NCI-H82 (cell line): ENCODE data around the gene ZNF248.
A peak's percentile ranks its signal among the peaks of the same experiment; 100 is the strongest.

Source experiments
- DNase-seq: peaks from one replicate; lab custom pipeline; 2025; lab: John Stamatoyannopoulos, UW

Gene ZNF248

DNA sequence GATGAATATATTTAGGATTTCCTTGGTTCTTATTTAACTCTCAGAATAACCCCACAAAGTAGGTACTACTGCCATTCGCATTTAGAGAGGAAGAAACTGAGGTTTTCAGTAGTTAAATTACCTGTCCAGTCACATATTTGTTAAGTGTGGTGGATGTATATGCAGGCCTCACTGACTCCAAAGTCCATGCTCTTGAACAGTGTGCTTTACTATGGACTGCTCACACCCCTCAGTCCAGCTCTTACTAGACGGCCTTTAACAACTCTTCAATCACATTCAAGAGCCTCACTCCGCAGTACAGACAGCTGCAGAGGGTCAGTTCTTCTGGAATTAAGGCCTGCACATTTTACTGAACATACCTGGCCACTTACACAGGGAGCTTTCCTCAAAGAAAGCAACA is 36.2 kb downstream of the ZNF248 start:
- DNase-seq, result no peak

GRCh38 chr10:37819797-37820196 is 37.6 kb downstream of the ZNF248 start:
- no peak for DNase-seq

- DNase-seq, result no peak
Measured at GRCh38 chr10:37816290-37816689, 41.1 kb downstream of the ZNF248 start.

DNA sequence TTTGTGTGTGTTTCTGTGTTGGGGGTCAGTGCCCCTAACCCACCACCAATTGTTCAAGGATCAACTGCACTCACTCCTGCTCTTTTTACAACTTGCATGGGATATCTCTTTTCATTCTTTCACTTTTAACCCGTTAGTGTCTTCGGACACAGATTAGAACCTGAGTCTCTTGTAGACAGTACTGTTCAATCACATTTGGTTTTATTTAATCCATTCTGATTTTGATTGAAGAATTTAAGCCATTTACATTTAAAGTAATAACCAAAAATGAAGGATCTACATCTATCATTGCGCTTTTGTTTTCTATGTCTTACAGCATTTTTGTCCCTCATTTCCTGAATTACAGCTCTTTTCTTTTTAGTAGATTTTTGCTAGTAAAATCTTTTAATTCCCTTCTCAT is 43.6 kb downstream of the ZNF248 start:
- no peak for DNase-seq

- no peak for DNase-seq
Measured at GRCh38 chr10:37812290-37812689, 45.1 kb downstream of the ZNF248 start.

DNA sequence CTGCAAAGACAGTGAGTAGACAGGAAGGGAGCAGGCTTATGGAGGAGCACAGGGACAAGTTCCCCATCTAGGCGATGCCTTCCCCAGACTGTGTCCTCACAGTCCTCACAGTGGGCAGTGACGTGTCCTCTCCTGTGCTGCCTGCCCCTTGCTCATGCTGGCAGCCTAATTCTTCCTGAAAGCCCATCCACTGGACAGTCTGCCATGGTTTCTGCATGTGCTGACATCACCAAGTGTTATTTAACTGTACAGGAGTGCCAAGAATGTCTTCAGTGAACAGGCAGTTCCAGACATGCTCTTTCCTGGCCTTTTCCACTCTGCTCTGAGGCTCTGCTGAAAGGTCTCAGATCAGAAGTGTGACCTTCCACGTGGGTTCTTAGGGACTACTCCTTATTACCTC is 54.1 kb downstream of the ZNF248 start:
- no peak for DNase-seq

- no peak for DNase-seq
Measured at GRCh38 chr10:37801557-37801956, 55.9 kb downstream of the ZNF248 start.

- no peak for DNase-seq
Measured at GRCh38 chr10:37794305-37794976, 63.0 kb downstream of the ZNF248 start.

- no peak for DNase-seq
Measured at GRCh38 chr10:37789590-37789989, 67.8 kb downstream of the ZNF248 start.

DNA sequence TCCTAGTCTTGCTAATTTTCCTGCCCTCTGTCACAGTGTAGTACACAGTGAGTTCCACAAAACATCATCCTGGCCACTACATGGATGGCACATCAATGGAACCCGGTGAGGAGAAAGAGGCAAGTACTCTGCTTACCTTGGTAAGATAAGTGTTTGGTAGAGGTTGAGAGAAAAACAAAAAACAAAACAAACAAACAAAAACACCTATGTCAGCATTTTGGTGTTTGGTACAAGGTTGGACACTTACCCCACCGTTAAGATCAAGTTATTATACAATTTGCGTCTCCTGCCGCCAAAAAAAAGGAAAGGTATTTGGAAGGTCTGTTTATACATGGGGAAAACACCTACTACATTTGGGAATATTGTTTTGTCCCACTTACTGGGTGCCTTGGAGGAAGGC is 72.7 kb downstream of the ZNF248 start:
- no peak for DNase-seq

DNA sequence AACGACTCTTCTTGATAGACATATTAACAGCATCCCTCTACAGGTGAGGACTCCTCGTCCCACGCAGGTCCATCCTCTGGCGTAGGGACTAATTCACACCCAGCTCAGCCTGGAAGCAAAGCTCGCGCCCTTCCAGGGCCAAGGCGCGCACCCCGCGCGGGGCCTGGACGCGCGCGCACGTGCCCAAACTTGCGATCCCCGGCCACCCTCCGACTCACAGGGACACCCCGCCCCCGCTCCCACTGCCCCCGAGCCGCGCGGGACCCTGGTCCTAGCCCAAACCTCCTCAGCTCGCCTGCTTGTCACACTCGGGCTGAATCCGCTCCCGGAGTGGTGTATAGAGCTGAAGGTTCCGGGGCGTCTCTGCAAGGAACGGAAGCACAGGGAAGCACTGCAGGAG is 76.9 kb downstream of the ZNF248 start:
- no peak for DNase-seq

GRCh38 chr10:37777056-37777455 is 80.4 kb downstream of the ZNF248 start:
- no peak for DNase-seq

- DNase-seq, result no peak
Measured at GRCh38 chr10:37775612-37776011, 81.8 kb downstream of the ZNF248 start.

- no peak for DNase-seq
Measured at GRCh38 chr10:37774351-37774750, 83.1 kb downstream of the ZNF248 start.

- no peak for DNase-seq
Measured at GRCh38 chr10:37765216-37765615, 92.2 kb downstream of the ZNF248 start.

DNA sequence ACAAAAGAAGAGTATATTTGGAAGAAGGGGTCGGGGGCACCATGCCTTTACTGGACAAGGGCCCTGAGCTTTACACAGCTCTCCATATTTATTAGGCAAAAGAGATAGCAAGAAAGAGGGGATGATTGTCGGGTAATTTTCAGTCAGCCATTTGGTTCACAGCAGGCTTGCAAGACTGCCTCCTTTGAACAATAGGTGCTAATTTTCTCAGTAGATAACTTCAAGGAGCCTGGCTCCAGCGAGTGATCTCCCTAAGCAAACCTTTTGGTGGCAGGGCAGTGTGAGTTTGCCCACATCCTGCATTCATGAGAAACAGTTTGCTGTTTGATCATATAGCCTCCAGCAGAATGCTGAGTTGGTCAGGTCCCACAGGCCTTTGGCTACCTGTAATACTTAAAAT is 94.3 kb downstream of the ZNF248 start:
- DNase-seq, result no peak

DNA sequence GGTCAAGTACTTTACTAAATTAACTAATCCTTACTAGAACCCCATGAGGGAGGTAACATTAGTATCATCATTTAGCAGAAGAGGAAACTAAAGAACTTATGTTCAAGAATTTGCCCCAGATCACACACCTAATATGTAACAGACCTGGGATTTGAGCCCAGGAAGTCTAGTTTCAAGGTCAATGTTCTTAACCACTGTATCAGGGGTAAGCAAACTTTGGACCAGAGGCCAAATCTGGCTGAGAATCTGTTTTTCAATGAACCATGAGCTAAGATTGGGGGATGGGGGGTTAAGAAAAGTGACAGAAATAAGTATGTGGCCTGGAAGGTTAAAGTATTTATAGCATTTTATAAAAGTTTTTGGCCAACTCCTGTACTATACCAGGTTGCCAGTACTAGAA is 95.1 kb downstream of the ZNF248 start:
- DNase-seq, result no peak

DNA sequence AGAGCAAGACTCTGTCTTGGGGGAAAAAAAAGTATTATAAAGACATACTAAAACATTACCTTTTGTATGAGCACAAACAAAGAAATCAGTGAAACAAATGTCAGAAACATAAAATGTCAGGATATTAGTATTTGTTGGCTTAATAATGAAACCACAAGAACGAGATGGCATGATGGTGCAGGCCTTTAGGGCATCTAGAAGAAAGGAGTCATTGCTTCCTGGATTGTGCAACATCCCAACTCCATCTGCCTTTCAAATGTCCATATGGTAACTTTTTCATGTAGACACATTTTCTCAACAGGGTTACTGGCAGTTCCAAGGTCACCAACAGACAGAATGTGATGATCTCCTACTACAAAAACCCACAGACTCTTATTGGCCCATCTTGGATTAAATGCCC is 96.6 kb downstream of the ZNF248 start:
- DNase-seq, result no peak

- DNase-seq, result no peak
Measured at GRCh38 chr10:37758074-37758473, 99.3 kb downstream of the ZNF248 start.

DNA sequence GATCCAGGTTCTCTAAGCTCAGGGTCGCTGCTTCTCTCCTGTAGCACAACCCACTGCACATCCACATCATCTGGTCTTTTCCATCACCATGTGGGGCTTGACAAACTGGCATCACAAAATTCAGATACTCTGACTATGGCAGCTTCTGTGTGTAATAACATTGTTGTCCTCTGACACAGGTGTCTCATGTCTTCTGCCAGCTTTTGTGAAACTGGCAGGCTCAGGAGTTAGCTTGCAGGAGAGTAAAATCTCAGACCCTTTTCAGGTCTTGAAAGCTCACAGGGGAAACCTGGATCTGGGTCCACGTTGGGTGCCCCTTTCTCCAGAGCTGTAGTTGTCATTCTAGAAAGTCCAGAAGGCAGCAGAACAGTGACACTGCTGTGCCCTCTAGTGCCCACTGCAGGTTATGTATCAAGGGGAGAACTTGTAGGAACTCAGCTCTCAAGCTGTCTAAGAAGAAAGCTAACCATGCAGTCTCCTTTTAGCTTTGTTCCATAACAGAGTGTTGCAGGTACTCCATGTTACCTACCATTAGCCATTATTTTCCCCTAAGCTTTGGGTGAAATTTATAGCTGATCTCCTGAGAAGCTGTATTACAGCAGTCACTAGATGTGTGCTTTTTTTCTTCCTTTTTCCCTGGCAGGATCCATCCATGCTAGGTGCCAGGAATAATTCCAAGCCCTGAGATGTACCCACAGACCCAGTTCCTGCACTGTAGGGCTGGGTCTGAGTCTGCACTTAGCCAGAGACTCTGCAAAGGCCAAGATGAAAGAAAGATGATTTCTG is 102.7 kb downstream of the ZNF248 start:
- peak; percentile 64 for DNase-seq

DNA sequence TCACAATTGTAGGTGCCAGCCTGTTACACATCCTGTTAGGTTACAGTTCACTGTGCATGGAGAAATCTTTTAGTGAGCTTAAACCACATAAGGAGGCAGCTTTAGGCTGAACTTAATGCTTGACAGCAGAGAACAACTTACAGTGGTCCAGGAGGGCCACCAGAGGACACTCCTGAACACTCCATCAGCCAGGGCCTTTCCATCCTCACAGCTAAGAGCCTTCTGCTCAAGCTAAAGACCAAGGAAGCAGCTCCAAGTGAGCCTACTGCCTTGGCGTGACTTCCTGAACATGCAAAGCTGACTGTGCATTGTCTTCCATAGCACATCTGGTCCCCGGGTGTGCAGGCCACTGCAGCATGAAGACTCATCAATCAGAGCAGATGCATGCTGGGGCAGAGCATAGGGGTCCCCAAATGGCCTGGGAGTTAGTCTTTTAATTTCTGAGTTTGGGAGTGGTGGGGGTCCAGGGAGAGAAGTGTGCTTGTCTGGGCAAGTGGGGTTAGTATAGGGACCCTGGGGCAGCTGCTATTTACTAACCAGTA is 105.0 kb downstream of the ZNF248 start:
- DNase-seq, result no peak

GRCh38 chr10:37748170-37748569 is 109.2 kb downstream of the ZNF248 start:
- no peak for DNase-seq

GRCh38 chr10:37747081-37747480 is 110.3 kb downstream of the ZNF248 start:
- peak; percentile 74 for DNase-seq
